Progenitor cell of endocrine pancreas (in vitro differentiated cells): Measurements from ENCODE around the gene PLXNA2. TPM values are rescaled to one million over a fixed set of nuclear protein-coding genes. Genes with fewer than 3 reads are reported as not detected.

Source experiments
- DNase-seq: peaks from one replicate; pipeline ENCODE4 v3.0.0; 2021; ENCODE audit warnings: low spot score; ENCODE audit not compliant: unreplicated experiment
- H3K27ac Mint-ChIP-seq: 2 replicates; pipeline ENCODE4 v1.8.0; 2021; ENCODE audit warnings: mild to moderate bottlenecking, moderate library complexity, mixed read lengths
- H3K27me3 Mint-ChIP-seq: 2 replicates; pipeline ENCODE4 v1.8.0; 2021; ENCODE audit warnings: mixed read lengths
- H3K36me3 Mint-ChIP-seq: 2 replicates; pipeline ENCODE4 v1.8.0; 2022; ENCODE audit warnings: mixed read lengths; ENCODE audit not compliant: insufficient read depth
- H3K4me1 Mint-ChIP-seq: 2 replicates; pipeline ENCODE4 v1.8.0; 2021; ENCODE audit warnings: low read depth, mixed read lengths
- H3K4me3 Mint-ChIP-seq: 2 replicates; pipeline ENCODE4 v1.8.0; 2021; ENCODE audit warnings: low read depth, mild to moderate bottlenecking, moderate library complexity, mixed read lengths
- H3K9me3 Mint-ChIP-seq: 2 replicates; pipeline ENCODE4 v1.8.0; 2021; ENCODE audit warnings: low read depth, mixed read lengths
- total RNA-seq: library from RNA; stranded (reverse); gene quantifications from 2 replicates; pipeline ENCODE4 v1.2.1, GENCODE V29; 2021
- TF ChIP-seq, protein P1 (sequence below): fragments of 200-600 bp; sonication (generic); IDR thresholded peaks from one replicate; pipeline ENCODE4 v1.5.0; 2021; ENCODE audit warnings: antibody characterized with exemption, mild to moderate bottlenecking; ENCODE audit not compliant: unreplicated experiment

PLXNA2 gene
- total RNA-seq, 1 donor from 2014 or later = 34.9 TPM

- TF ChIP-seq, protein P1, sequence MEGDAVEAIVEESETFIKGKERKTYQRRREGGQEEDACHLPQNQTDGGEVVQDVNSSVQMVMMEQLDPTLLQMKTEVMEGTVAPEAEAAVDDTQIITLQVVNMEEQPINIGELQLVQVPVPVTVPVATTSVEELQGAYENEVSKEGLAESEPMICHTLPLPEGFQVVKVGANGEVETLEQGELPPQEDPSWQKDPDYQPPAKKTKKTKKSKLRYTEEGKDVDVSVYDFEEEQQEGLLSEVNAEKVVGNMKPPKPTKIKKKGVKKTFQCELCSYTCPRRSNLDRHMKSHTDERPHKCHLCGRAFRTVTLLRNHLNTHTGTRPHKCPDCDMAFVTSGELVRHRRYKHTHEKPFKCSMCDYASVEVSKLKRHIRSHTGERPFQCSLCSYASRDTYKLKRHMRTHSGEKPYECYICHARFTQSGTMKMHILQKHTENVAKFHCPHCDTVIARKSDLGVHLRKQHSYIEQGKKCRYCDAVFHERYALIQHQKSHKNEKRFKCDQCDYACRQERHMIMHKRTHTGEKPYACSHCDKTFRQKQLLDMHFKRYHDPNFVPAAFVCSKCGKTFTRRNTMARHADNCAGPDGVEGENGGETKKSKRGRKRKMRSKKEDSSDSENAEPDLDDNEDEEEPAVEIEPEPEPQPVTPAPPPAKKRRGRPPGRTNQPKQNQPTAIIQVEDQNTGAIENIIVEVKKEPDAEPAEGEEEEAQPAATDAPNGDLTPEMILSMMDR = no peak
- DNase-seq = no peak
- Mint-ChIP-seq H3K4me3 (no peak overlapping the region), H3K4me1 (no peaks in the 10 kb centered on the region), H3K27ac (no peak overlapping the region), H3K9me3 (no peaks in the 10 kb centered on the region), H3K36me3 (no peaks in the 10 kb centered on the region), H3K27me3 (peaks cover 22% of the 10 kb centered on the region)
Observed at GRCh38 chr1:208169081-208169879, 74.9 kb downstream of the PLXNA2 start.

- TF ChIP-seq, protein P1 = no peak
- Mint-ChIP-seq H3K4me3 (no peak overlapping the region), H3K27ac (no peak overlapping the region), H3K36me3 (no peaks in the 10 kb centered on the region), H3K4me1 (peaks cover 2% of the 10 kb centered on the region), H3K27me3 (peaks cover 38% of the 10 kb centered on the region), H3K9me3 (no peaks in the 10 kb centered on the region)
- DNase-seq = no peak
Observed at GRCh38 chr1:208167261-208167869, 76.8 kb downstream of the PLXNA2 start.

DNA sequence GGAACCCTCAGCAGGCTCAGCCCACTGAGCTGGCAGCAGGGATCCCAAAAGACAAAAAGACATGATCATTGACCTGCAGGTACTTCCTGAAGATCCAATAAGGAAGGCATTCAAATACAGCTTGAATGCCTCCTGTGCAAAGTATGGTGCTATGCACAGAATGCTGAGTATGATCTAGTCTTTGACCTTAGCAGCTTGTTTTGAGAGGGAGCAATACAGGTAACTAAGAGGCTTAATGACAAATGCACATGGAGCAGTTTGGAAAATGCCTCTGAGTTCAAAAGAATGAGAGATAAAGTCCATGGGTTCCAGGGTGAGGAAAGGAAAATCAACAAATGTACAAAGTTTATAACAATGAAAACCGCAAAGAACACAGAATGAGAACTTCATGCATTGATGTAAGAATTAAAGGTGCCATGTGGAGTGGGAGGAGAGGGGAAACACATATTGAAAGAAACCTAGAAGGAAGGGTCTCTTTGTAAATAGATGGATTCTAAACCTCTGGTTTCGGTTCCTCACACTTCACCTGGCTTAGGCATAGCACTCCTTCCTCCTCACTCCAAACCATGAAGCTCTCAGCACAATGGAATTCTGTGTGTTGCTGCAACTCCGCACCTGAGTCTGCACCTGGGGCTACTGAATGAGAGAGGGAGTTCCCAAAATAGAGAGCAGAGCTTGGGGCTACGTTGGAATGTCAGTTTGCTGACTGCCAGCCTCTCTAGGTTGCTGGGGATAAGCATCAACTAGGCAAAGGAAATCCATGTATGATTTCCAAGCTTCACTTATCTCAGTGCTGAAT, 77.6 kb downstream of the PLXNA2 start:
- no peak overlapping the region for H3K4me3 Mint-ChIP-seq
- H3K36me3 Mint-ChIP-seq = no peaks in the 10 kb centered on the region
- no peaks in the 10 kb centered on the region for H3K9me3 Mint-ChIP-seq
- peaks cover 2% of the 10 kb centered on the region for H3K4me1 Mint-ChIP-seq
- DNase-seq = no peak
- no peak overlapping the region for H3K27ac Mint-ChIP-seq
- peaks cover 42% of the 10 kb centered on the region for H3K27me3 Mint-ChIP-seq
- TF ChIP-seq, protein P1 = no peak

DNA sequence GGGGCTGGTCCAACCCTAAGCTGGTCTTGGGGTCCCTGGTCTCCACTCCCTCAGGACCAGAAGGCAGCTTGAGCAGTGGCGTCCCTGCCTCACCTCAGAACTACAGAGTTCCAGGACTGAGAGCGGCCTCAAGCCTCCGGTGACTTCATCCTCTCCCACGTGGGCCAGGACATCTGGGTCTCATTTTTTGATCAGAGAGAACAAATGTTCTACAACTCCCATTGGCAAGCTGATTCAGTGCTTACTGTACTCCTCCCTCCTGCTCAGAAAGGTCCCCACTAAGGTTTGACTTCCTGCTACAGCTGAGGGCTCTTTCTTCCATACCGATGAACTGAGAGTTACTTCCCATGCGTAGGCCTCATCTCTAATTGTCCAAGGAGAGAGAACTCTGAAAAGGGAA, 78.5 kb downstream of the PLXNA2 start:
- Mint-ChIP-seq H3K36me3 (no peaks in the 10 kb centered on the region), H3K27ac (peak overlapping the region; percentile 11), H3K27me3 (peaks cover 42% of the 10 kb centered on the region), H3K4me1 (peaks cover 6% of the 10 kb centered on the region), H3K4me3 (no peak overlapping the region), H3K9me3 (no peaks in the 10 kb centered on the region)
- no peak for DNase-seq
- TF ChIP-seq, protein P1 = no peak

DNA sequence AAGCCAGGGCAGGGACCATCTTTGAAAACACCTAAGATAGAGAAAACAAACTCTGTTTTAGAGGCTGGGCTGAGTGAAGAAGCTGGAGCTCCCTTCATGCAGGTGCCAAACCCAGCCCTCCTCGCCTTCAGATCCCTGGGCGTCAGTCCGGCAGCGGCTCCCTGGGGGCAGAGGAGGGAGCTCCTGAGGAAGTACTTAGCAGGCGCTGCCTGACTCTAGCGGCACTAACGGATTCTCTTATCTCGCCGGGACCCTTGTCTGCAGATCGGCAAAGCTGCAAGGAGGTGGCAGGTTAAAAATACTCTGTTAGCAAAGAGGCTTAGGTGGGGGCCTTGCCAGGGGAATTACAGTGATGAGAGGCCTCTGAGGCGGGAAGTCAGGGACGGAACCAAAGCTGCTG, 79.6 kb downstream of the PLXNA2 start:
- Mint-ChIP-seq H3K27me3 (peaks cover 42% of the 10 kb centered on the region), H3K27ac (no peak overlapping the region), H3K4me1 (peaks cover 7% of the 10 kb centered on the region), H3K9me3 (no peaks in the 10 kb centered on the region), H3K4me3 (no peak overlapping the region), H3K36me3 (no peaks in the 10 kb centered on the region)
- TF ChIP-seq, protein P1 = no peak
- DNase-seq = no peak
